NCI-H2196 treated with DMSO at 0.1 percent for 48 hours (cell line): ENCODE results near the gene OGG1.

Experiments
- DNase-seq: peaks from one replicate; lab custom pipeline; 2025; ENCODE audit not compliant: unreplicated experiment; lab: John Stamatoyannopoulos, UW

OGG1 gene

DNA sequence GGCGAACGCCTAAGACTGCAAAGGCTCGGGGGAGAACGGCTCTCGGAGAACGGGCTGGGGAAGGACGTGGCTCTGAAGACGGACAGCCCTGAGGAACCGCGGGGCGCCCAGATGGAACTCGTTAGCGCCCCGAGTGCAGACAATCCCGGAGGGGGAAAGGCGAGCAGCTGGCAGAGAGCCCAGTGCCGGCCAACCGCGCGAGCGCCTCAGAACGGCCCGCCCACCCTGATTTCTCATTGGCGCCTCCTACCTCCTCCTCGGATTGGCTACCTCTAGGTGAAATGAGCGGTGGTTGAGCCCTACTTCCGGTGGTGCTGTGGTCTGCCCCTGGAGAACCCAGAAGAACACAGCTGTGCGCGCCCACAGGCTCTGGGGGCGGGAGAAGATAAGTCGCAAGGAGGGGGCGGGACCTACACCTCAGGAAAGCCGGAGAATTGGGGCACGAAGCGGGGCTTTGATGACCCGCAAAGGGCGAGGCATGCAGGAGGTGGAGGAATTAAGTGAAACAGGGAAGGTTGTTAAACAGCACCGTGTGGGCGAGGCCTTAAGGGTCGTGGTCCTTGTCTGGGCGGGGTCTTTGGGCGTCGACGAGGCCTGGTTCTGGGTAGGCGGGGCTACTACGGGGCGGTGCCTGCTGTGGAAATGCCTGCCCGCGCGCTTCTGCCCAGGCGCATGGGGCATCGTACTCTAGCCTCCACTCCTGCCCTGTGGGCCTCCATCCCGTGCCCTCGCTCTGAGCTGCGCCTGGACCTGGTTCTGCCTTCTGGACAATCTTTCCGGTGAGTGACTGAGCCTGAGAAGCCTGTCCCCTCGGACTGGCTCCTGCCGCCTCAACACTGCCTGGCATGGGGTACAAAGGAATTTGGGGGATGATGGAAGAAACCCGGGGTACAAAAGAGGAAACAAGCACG lies at the start of gene OGG1:
Gene OGG1 (plus strand): TSS at position 308 of the 911 bp plus-strand sequence. CDS start 335 bp downstream, at position 643.
- DNase-seq, result peak; percentile 86

DNA sequence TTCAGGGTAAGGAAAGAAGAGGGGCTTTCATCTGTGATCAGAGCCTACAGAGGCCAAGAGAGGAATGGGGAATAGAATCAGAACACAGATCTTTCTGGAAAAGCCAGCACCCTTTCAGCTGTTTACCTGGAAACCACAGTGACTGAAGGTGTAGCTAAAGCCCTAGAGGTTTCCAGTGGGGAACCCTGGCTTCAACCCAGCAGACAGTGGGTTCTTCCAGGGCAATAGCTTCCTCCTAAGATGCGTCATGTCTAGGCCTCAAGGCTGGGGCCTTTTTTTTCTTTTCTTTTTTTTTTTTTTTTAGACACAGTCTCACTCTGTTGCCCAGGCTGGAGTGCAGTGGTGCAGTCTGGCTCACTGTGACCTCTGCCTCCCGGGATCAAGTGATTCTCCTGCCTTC lies 49.2 kb upstream of the OGG1 start:
- DNase-seq, result no peak

DNA sequence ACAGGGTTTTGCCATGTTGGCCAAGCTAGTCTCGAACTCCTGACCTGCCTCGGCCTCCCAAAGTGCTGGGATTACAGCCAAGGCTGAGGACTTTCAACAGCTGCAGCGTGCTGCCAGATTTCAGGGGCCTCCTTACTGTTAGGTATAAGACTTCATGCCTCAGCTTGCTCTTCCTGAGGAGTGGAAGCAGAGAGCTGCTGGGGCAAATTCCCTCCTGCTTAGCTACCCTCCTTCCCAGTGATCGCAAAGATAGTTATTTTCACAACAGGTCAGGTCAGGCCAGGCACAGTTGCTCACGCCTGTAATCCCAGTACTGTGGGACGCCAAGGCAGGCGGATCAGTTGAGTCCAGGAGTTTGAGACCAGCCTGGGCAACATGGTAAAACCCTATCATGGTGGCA lies 48.7 kb upstream of the OGG1 start:
- DNase-seq, result no peak

DNA sequence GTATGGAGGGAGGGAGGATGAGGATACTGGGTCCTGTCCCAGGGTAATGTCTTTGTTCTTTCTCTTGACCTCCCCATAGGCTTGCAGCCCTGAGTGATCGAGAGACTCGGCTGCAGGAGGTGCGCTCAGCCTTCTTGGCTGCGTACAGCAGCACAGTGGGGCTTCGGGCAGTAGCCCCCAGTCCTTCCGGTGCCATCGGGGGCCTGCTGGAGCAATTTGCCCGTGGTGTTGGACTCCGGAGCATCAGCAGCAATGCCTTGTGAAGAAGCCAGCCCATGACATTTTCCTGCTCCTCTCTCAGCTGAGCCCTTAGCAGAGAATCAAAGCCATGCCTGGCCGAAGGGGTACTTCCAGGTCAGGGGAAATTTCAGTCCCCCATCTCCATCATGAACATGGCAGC lies 48.0 kb upstream of the OGG1 start:
- DNase-seq, result no peak

DNA sequence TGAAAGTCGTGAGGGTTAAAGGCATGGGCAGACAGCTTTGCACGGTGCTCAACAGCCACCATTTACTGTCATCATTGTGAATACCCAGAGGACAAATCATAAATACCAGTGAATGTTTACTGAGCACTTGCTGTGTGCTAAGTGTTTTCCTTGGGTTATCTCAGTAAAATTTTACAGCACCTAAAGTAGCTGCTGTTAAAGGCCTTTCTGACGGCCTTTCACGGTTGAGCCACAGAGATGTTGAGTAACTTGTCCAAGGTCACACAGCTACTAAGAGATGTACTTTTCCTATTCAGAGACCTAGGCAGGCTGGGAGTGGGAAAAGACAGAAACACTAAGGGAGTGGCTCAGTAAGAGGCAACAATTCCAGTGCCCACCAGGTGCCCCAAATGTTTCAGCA lies 46.5 kb upstream of the OGG1 start:
- DNase-seq, result no peak

DNA sequence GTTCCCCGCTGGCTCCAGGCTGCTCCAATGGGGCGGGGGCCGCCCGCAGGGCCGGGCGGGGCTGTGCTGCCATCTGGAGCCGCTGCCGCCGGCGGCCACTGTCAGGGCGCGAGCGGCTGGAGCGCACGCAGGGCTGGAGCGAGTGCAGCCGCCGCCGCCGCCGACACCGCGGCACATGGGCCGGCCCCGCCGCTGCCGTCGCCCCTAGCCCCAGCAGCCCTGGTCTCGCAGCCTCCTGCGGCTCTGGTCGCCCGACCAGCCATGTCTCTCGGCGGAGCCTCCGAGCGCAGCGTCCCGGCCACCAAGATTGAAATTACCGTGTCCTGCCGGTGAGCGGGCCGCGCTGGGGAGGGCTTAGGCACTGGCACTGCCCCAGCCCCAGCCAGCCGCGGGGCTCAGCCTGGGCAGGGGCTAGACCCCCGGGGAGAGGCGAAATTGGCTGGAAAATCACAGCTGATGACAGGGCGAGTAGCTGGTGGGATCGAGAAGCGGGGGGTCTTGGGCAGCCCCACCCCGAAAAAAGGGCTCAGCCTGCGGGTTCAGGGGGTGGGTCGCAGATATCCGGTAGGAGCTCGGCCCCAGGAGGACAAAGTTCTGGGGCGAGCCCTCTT lies 45.9 kb upstream of the OGG1 start, which contains the start of gene CPNE9:
Gene CPNE9 (plus strand): TSS at position 98 of the 611 bp plus-strand sequence. CDS start 164 bp downstream, at position 262.
- DNase-seq, result no peak

DNA sequence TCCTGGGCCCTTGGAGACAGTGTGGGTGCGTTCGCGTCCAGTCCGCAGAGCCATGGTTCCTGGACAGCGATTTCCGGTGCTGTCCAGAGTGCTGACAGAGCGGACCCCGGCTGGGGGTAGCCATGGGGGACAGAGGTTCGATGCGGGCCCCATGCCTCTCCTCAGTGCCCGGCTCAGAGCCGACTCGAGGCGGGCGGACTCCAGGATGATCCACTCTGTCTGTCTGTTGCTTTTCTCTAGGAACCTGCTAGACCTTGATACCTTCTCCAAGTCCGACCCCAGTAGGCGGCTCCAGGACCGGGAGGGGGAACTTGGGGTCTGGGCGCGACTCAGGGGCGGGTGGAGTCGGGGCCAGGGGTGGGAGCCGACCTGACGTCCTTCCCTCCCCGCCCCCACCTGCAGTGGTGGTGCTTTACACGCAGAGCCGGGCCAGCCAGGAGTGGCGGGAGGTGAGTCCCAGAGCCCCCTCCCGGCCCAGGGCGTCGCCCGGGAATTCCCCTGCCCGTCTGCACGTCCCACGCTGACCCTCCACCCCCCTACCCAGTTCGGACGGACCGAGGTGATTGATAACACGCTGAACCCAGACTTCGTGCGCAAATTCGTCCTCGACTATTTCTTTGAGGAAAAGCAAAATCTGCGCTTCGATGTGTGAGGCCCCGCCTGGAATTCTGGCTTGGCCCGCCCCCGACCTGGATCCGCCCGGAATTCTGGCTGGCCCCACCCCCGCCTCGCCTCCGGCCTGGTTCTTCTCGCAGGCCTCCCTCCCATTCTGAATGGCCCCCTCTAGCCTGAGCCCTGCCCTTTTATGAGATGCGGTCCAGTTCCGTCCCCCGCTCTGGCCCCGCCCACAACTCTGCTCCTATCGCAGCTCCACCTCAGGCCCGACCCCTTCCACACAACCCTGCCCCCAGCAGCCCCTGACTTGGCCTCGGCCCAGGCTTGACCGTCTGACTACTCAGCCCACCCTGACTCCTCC lies 45.1 kb upstream of the OGG1 start:
- DNase-seq, result peak; percentile 8

DNA sequence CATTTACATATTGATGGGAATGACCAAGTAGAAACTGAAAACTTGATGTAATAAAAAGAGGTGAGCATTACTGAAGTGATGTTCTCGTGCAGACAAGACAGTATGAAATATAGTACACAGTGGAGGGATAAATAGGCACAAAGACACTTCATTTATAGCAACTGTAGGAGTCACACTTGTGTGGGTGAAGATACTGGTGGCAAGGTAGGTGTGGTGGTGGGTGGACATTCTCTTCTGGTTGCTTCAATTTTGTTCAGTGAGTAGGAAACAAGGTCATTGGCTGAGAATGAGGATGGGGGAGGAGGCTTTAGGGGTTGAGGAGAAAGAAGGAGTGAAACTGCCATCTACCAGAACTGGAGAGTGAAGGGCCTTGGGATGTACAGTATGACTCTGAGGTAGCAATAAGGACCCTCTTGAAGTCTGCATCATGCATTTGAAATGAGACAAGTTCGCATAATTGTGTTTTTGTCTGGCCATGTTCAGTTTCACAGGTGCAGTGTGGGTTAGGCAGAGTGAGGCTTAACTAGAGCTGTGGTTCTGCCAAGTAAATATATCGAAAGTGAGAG lies 39.5 kb upstream of the OGG1 start:
- no peak for DNase-seq

DNA sequence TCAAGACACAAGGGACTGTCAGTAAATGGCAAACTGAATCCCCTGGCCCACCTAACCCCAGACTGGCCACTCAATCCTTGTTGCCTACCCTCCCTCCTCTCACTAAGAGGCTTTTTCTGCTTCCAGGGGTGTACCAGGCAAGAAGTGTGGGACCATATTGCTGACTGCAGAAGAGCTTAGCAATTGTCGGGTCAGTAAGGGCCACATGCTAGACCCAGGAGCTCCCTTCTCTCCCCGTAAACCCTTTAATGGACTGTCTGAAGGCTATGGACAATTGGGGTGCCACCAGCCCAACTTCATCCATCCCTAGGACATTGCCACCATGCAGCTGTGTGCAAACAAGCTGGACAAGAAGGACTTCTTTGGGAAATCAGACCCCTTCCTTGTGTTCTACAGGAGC lies 37.3 kb upstream of the OGG1 start:
- no peak for DNase-seq

DNA sequence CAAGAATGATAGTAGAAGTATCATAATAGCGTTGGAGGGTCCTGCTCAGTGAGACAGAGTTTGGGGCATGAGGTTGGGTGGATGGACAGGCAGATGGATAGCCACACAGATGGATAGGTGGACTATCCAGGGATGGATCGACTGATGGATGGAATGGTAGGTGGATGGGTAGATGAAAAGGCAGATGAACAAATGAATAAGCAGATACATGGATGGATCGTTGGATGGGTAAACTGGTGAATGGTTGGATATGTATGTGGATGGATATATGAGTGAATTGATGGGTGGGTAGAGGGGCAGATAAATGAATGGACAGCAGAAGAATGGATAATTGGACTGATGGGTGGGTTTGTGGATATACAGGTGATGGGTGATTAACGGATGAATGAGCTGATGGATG lies 36.6 kb upstream of the OGG1 start:
- DNase-seq, result no peak

DNA sequence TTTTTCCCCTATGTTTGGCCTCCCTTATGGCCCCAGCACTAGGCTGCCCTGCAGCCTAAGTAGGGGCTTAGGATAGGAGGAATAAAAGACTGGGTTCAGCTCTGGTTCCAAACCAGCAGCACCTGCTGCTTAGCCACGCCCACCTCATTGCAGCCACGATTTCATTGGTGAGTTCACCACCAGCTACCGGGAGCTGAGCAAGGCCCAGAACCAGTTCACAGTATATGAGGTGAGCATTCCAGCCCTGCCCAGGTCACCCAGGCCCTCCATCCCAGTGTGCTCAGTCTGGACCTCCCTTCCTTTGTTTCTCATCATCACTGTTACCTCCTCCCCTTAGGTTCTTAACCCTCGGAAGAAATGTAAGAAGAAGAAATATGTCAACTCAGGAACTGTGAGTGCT lies 34.6 kb upstream of the OGG1 start:
- DNase-seq, result no peak

DNA sequence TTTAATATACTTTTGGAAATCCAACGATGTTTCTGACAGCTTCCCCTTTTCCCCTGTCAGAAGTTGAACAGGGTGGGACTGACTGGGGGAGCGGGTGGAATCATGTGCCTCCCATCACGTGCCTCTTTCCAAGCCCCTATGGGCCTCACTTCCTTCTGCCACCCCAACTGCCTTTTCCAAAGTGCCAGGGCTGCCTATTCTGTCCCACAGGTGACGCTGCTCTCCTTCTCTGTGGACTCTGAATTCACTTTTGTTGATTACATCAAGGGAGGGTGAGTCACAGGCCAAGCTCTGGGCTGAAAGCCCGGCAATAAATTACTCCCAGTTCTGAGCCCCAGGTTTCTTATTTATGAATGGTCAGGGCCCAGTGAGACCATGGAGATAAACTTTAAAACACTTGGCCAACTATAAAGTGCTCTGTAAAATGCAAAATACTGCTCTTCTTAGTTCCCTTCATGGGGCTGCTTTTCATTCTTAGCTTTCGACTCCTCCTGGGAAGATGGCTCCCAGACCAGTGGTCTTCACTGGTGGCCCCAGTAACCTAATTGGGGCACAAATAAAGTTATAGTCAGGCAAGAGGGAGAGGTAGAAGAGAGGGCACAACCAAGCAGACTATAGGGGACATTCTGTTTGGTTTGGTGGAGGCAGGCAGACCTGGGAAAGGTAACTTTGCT lies 33.9 kb upstream of the OGG1 start:
- no peak for DNase-seq

DNA sequence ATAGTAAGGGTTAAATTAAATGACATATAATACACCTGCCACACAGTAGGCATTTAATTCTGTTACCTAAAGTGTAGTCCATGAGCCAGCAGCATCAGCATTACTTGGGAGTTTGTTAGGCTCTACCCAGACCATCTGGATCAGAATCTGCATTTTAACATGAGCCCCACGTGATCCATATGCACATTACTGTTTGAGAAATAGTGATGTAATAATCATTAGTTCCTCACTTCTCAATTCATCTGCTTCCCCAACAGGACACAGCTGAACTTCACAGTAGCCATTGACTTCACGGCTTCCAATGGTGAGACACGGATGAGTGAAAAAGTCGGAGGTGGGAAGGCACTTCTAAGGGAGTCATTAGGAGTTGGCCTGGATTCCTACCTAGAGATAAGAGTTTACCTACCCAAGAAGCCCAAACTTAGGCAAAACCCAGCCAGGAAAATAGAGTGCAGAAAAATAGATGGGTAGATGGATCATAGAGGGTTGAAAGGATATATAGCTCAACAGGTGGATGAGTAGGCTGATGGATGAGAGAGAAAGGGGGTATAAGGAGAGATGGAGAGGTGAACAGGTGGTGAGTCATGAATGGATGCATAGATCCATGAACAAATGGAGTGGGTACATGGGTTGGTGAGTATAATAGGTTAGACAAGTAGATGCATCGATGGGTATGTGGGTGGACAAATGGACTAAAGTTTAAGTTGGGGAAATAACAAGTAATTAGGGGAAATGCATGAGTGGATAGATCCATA lies 32.8 kb upstream of the OGG1 start:
- no peak for DNase-seq

DNA sequence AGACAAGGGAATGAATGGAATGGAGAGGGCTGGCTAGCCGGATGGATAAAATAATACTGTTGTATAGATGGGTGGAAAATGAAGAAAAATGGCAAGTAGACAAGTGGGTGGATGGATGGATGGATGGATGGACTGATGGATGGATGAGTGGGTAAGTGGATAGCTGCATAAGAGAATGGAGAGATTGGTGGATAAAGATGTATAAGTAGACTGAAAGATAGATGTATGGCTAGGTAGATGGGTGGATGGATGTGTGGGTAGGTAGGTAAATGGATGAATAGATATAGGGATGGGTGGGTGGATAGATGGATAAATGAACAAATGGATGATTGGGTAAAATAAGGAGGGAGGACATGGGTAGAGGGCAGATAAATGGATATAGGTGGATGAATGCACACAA lies 32.2 kb upstream of the OGG1 start:
- DNase-seq, result no peak

DNA sequence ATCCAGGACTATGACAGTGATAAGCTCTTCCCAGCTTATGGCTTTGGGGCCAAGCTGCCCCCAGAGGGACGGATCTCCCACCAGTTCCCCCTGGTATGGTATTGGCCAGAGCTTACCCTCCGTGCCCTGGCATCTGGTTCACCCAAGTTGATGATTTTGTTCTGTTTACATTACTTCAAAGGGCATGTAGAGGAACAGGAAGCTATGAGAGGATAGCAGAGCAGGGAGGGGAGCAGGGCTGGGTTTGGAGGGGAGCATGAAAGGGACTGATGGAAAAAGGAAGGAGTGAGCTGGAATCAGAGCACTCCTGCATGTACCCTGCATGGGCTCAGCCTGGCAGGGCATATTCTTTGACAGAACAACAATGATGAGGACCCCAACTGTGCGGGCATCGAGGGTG lies 31.6 kb upstream of the OGG1 start:
- DNase-seq, result no peak

DNA sequence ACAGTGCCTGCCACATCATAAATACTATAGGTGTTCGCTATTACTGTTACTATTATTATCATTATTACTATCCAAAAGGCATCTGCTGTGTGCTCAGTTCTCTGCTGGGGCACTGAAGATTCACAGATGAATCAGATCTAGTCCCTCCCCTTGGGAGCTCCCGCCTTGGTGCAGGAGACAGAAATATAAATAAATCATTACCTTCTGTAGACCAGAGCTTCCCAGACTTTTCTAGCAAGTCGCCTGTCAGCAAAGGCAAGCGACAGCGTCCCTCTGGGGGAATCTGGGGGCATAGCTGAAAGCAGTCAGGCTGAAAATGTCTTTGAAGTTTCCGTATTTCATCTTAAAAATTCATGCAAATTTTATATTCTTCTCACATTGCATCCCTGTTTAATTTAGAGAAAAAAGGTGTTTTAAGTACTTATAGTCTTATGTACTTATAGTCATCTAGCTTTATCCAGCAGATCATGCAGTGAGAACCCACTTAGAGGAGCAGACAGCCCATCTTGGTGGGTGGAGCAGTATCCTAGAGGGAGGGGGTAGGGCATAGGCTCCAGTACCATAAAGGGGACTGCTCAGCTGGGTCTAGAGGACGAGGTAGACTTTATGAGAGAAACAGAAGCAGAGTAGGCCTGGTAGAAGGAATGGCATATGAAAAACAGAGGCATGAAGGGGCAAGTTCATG lies 28.6 kb upstream of the OGG1 start:
- DNase-seq, result no peak

DNA sequence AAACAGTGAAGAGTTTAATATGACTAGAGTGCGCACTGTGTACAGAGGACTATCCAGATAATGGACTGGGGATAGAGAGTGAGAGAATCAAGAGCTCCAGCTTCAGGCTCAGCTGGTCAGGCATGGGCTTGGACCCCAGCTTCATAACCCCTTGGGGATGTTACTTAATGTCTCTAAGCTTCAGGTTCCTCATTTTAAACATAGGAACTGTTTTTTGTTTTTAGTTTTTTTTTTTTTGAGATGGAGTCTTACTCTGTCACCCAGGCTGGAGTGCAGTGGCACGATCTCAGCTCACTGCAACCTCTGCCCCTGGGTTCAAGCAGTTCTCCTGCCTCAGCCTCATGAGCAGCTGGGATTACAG lies 28.1 kb upstream of the OGG1 start:
- no peak for DNase-seq

DNA sequence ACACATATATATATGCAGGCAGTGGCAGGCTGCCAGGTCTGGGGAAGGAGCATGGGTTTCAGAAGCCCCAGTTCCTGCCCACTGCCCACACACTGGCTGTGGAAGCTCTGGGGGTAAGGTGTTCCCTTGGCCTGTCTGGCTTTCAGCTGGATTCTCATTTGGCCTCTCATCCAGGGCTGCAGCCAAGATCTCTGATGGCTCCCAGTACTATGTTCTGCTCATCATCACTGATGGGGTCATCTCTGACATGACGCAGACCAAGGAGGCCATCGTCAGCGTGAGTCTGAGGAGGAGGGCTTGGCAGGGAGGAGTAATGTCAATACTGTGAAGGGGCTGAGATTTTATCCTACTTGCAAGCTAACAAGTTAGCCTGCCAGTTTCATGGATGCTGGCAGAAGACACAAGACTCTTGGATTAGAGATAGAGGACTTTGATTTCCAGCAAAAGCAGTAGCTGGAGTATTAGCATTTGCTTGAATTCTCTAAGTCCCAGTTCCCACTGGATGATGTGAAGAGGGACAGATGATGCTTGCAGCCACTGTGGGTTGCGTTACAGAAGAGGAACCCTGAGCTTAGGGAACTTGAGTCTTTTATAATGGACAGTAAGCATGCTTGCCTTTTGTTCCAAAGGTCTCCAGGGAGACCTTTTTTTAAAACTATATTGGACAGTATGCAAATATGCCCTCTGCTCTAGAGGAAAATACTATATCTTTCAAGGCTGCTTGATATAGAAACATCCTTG lies 23.8 kb upstream of the OGG1 start:
- no peak for DNase-seq
